Muscle of leg (tissue), 16 donors: ENCODE results near the gene GABPA. TPM values are rescaled to one million over a fixed set of nuclear protein-coding genes. Genes with fewer than 3 reads are reported as not detected.
"Not testable (repeated sequence)": the region's sequence is repeated elsewhere in the genome, so short reads cannot be mapped to it uniquely, and the experiment has no call there.

ENCODE experiments used
- DNase-seq: peaks from one replicate; pipeline ENCODE4 v3.0.0; 2013
- H3K27ac ChIP-seq: one replicate; pipeline ENCODE4 v1.5.1; 2013; ENCODE audit warnings: mild to moderate bottlenecking, low read length, control low read depth
- H3K27me3 ChIP-seq: one replicate; pipeline ENCODE4 v1.6.1; 2013; ENCODE audit warnings: low read length; ENCODE audit not compliant: control insufficient read depth, insufficient read depth
- H3K36me3 ChIP-seq: one replicate; pipeline ENCODE4 v1.6.1; 2013; ENCODE audit warnings: low read length; ENCODE audit not compliant: control insufficient read depth, insufficient read depth
- H3K4me1 ChIP-seq: one replicate; pipeline ENCODE4 v1.6.1; 2013; ENCODE audit warnings: low read length; ENCODE audit not compliant: control insufficient read depth, insufficient read depth
- H3K4me3 ChIP-seq: one replicate; pipeline ENCODE4 v1.5.1; 2013; ENCODE audit warnings: low read length, control low read depth
- H3K9me3 ChIP-seq: replicated peaks from 2 replicates; pipeline ENCODE4 v1.6.1; 2013; ENCODE audit warnings: low read depth, low read length; ENCODE audit not compliant: control insufficient read depth
- WGBS: methylation state at CpG from one replicate; pipeline ENCODE4 v1.1.5; 2013; ENCODE audit warnings: missing lambda C conversion rate; ENCODE audit not compliant: insufficient coverage; 5-methylcytosine and 5-hydroxymethylcytosine counted together
- long read RNA-seq, 11 donors: transcript quantifications; one replicate each; lab custom pipeline, GENCODE V29; 2026
- polyA plus RNA-seq, 8 donors: library from polyadenylated mRNA; unstranded; fragments of 120-200 nt; gene quantifications; one replicate each; pipeline versions ENCODE4 v1.2.1 to v1.2.3, GENCODE V29; 2013; ENCODE audit warnings: inconsistent platforms in 1 of 8, low replicate concordance in 1 of 8; ENCODE audit not compliant: insufficient read length in 8 of 8, insufficient read depth in 1 of 8
- total RNA-seq: library from RNA; stranded (reverse); fragments of 120-200 nt; gene quantifications from one replicate; pipeline ENCODE4 v1.2.4, GENCODE V29; 2013

The GABPA gene
- total RNA-seq (23.2 TPM), polyA plus RNA-seq (10 to 100 TPM; 23.3 to 39.7 (median 30.3) TPM)
- long read RNA-seq, donor 1, full-length matches to known transcripts: 5 of 5 reads
- long read RNA-seq, donor 1, partial matches to known transcripts: 0 of 5 reads
- long read RNA-seq, donor 1, other reads (novel, unspliced or antisense): 0 of 5 reads
- long read RNA-seq, donor 2, full-length matches to known transcripts: 1 of 1 reads
- long read RNA-seq, donor 2, partial matches to known transcripts: 0 of 1 reads
- long read RNA-seq, donor 2, other reads (novel, unspliced or antisense): 0 of 1 reads
- long read RNA-seq, donor 3, full-length matches to known transcripts: 12 of 12 reads
- long read RNA-seq, donor 3, partial matches to known transcripts: 0 of 12 reads
- long read RNA-seq, donor 3, other reads (novel, unspliced or antisense): 0 of 12 reads
- long read RNA-seq, donor 4, full-length matches to known transcripts: 4 of 4 reads
- long read RNA-seq, donor 4, partial matches to known transcripts: 0 of 4 reads
- long read RNA-seq, donor 4, other reads (novel, unspliced or antisense): 0 of 4 reads
- long read RNA-seq, donor 5, full-length matches to known transcripts: 11 of 11 reads
- long read RNA-seq, donor 5, partial matches to known transcripts: 0 of 11 reads
- long read RNA-seq, donor 5, other reads (novel, unspliced or antisense): 0 of 11 reads
- long read RNA-seq, donor 6, full-length matches to known transcripts: 11 of 11 reads
- long read RNA-seq, donor 6, partial matches to known transcripts: 0 of 11 reads
- long read RNA-seq, donor 6, other reads (novel, unspliced or antisense): 0 of 11 reads
- long read RNA-seq, donor 7, full-length matches to known transcripts: 5 of 5 reads
- long read RNA-seq, donor 7, partial matches to known transcripts: 0 of 5 reads
- long read RNA-seq, donor 7, other reads (novel, unspliced or antisense): 0 of 5 reads
- long read RNA-seq, donor 8, full-length matches to known transcripts: 9 of 9 reads
- long read RNA-seq, donor 8, partial matches to known transcripts: 0 of 9 reads
- long read RNA-seq, donor 8, other reads (novel, unspliced or antisense): 0 of 9 reads
- long read RNA-seq, donor 9, full-length matches to known transcripts: 13 of 13 reads
- long read RNA-seq, donor 9, partial matches to known transcripts: 0 of 13 reads
- long read RNA-seq, donor 9, other reads (novel, unspliced or antisense): 0 of 13 reads
- long read RNA-seq, donor 10, full-length matches to known transcripts: 17 of 17 reads
- long read RNA-seq, donor 10, partial matches to known transcripts: 0 of 17 reads
- long read RNA-seq, donor 10, other reads (novel, unspliced or antisense): 0 of 17 reads
- long read RNA-seq, donor 11, full-length matches to known transcripts: 3 of 961 reads
- long read RNA-seq, donor 11, partial matches to known transcripts: 403 of 961 reads
- long read RNA-seq, donor 11, other reads (novel, unspliced or antisense): 555 of 961 reads

- H3K27ac ChIP-seq: peak within 1 kb of the TSS; percentile 100
- no peaks in the 10 kb centered on the region for H3K27me3 ChIP-seq
- H3K4me3 ChIP-seq: peak within 1 kb of the TSS; percentile 73
- H3K36me3 ChIP-seq: peaks cover 8% of the 10 kb centered on the region
- peaks cover 6% of the 10 kb centered on the region for H3K4me1 ChIP-seq
- peak; percentile 99 for DNase-seq
- H3K9me3 ChIP-seq: no peaks in the 10 kb centered on the region
- WGBS: under 1% methylated on average over 45 of the region's 64 CpGs
These were observed at the start of gene GABPA, which contains the start of gene ATP5PF for GRCh38 chr21:25734904-25735645. Gene GABPA, plus strand, starts transcription at chr21:25734972. Its CDS starts 6,627 bp downstream, at chr21:25741599. Gene ATP5PF, minus strand, starts transcription at chr21:25734904. Its CDS starts 5,110 bp downstream, at chr21:25729794.

GRCh38 chr21:25687787-25688186 is 47.0 kb upstream of the GABPA start:
- Histone ChIP-seq H3K36me3 (no peaks in the 10 kb centered on the region), H3K9me3 (no peaks in the 10 kb centered on the region), H3K27ac (peak overlapping the region; percentile 59), H3K4me3 (no peak overlapping the region), H3K27me3 (no peaks in the 10 kb centered on the region), H3K4me1 (no peaks in the 10 kb centered on the region)
- DNase-seq: no peak
- 60% methylated on average over 1 of the region's 4 CpGs for WGBS

GRCh38 chr21:25688275-25689155 is 46.3 kb upstream of the GABPA start:
- DNase-seq: peak; percentile 36
- H3K36me3 ChIP-seq: no peaks in the 10 kb centered on the region
- no CpG with 5 or more reads among the region's 9 CpGs for WGBS

GRCh38 chr21:25689226-25689625 is 45.5 kb upstream of the GABPA start:
- Histone ChIP-seq H3K4me3 (no peak overlapping the region), H3K9me3 (no peaks in the 10 kb centered on the region), H3K27me3 (no peaks in the 10 kb centered on the region), H3K27ac (peak overlapping the region; percentile 11), H3K36me3 (peaks cover 4% of the 10 kb centered on the region), H3K4me1 (no peaks in the 10 kb centered on the region)
- WGBS: 60% methylated on average over 1 of the region's 1 CpG
- DNase-seq: no peak

More at GRCh38 chr21:25688275-25689155, 46.3 kb upstream of the GABPA start:
- Histone ChIP-seq H3K9me3 (no peaks in the 10 kb centered on the region), H3K27me3 (no peaks in the 10 kb centered on the region), H3K4me1 (no peaks in the 10 kb centered on the region), H3K27ac (peak overlapping the region; percentile 59), H3K4me3 (no peak overlapping the region)

- no peaks in the 10 kb centered on the region for H3K9me3 ChIP-seq
- no peak for DNase-seq
- H3K36me3 ChIP-seq: peaks cover 6% of the 10 kb centered on the region
- no peaks in the 10 kb centered on the region for H3K27me3 ChIP-seq
- 80% methylated on average over 1 of the region's 3 CpGs for WGBS
- no peak overlapping the region for H3K4me3 ChIP-seq
- H3K4me1 ChIP-seq: no peaks in the 10 kb centered on the region
- no peak overlapping the region for H3K27ac ChIP-seq
These were observed 42.8 kb upstream of the GABPA start for GRCh38 chr21:25691976-25692375.

- not testable (repeated sequence) for DNase-seq, H3K27me3 ChIP-seq, H3K4me1 ChIP-seq, H3K36me3 ChIP-seq, H3K4me3 ChIP-seq, H3K27ac ChIP-seq, H3K9me3 ChIP-seq
- WGBS: 100% methylated on average over 14 of the region's 36 CpGs
These were observed 39.3 kb upstream of the GABPA start for GRCh38 chr21:25695461-25695860.

GRCh38 chr21:25700741-25701140 is 34.0 kb upstream of the GABPA start:
- peaks cover 2% of the 10 kb centered on the region for H3K36me3 ChIP-seq
- WGBS: no CpG with 5 or more reads among the region's 1 CpG
- no peak for DNase-seq

GRCh38 chr21:25701529-25701928 is 33.2 kb upstream of the GABPA start:
- Histone ChIP-seq H3K9me3 (no peaks in the 10 kb centered on the region), H3K27me3 (no peaks in the 10 kb centered on the region), H3K4me1 (no peaks in the 10 kb centered on the region), H3K36me3 (peaks cover under 1% of the 10 kb centered on the region), H3K27ac (no peak overlapping the region), H3K4me3 (no peak overlapping the region)
- WGBS: no CpG with 5 or more reads among the region's 4 CpGs
- DNase-seq: no peak

More at GRCh38 chr21:25700741-25701140, 34.0 kb upstream of the GABPA start:
- H3K27ac ChIP-seq: no peak overlapping the region
- H3K27me3 ChIP-seq: no peaks in the 10 kb centered on the region
- no peaks in the 10 kb centered on the region for H3K9me3 ChIP-seq
- H3K4me3 ChIP-seq: no peak overlapping the region
- H3K4me1 ChIP-seq: no peaks in the 10 kb centered on the region
